Nephron progenitor cell (in vitro differentiated cells): ENCODE results near the gene ARHGEF1.

ENCODE experiments used
- DNase-seq: peaks from one replicate; pipeline ENCODE4 v3.0.0; 2021
- H3K27ac Mint-ChIP-seq: 2 replicates; pipeline ENCODE4 v1.8.0; 2021; ENCODE audit warnings: mild to moderate bottlenecking, moderate library complexity, mixed read lengths
- H3K27me3 Mint-ChIP-seq: 2 replicates; pipeline ENCODE4 v1.8.0; 2021; ENCODE audit warnings: mild to moderate bottlenecking, low read depth, mixed read lengths; ENCODE audit not compliant: poor library complexity
- H3K36me3 Mint-ChIP-seq: 2 replicates; pipeline ENCODE4 v1.8.0; 2021; ENCODE audit warnings: low read depth, mixed read lengths
- H3K4me1 Mint-ChIP-seq: 2 replicates; pipeline ENCODE4 v1.8.0; 2021; ENCODE audit warnings: mixed read lengths
- H3K4me3 Mint-ChIP-seq: 2 replicates; pipeline ENCODE4 v1.8.0; 2021; ENCODE audit warnings: mild to moderate bottlenecking, moderate library complexity, mixed read lengths
- H3K9me3 Mint-ChIP-seq: 2 replicates; pipeline ENCODE4 v1.8.0; 2021; ENCODE audit warnings: mild to moderate bottlenecking, moderate library complexity, mixed read lengths
- TF ChIP-seq, protein P1 (sequence below): fragments of 200-600 bp; sonication (generic); IDR thresholded peaks from 2 replicates; pipeline ENCODE4 v1.5.0; 2021; ENCODE audit warnings: antibody characterized with exemption

Gene ARHGEF1

DNA sequence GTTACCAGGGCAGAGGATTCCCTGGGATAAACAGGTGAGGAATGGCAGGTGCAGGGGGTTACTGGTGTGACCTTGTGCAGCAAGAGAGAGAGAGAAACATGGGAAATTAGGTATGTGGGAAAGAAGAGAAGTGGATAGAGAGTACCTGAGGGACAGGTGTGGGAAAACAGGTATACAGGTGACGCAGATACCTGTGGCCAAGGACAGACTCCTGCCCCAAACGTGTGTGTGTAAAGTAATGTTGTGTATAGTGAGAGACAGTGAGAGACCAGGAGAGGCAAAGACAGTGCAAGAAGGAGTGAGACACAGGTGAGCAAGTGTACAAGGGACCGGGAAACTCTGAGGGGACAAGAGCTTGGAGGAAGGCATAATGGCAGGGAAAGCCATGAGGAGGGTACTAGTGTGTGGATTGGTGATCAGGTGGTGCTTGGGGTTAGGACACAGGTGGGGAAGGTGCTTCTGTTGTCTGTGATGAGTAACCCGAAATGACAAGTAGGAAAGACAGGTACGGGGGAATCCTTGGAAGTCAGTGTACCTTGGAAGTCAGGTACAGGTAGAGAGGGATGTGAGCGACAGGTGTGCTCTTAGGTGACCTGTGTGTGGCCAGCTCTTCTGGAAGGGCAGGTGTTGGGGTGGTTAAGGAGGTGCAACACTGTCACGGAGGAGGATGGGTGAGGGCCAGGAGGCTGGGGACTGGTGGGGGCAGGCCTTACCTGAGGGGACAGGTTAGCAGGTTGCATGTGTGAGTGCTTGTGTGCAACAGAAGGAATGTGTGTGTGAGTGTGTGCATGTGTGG, 42.4 kb downstream of the ARHGEF1 start:
- TF ChIP-seq, protein P1, sequence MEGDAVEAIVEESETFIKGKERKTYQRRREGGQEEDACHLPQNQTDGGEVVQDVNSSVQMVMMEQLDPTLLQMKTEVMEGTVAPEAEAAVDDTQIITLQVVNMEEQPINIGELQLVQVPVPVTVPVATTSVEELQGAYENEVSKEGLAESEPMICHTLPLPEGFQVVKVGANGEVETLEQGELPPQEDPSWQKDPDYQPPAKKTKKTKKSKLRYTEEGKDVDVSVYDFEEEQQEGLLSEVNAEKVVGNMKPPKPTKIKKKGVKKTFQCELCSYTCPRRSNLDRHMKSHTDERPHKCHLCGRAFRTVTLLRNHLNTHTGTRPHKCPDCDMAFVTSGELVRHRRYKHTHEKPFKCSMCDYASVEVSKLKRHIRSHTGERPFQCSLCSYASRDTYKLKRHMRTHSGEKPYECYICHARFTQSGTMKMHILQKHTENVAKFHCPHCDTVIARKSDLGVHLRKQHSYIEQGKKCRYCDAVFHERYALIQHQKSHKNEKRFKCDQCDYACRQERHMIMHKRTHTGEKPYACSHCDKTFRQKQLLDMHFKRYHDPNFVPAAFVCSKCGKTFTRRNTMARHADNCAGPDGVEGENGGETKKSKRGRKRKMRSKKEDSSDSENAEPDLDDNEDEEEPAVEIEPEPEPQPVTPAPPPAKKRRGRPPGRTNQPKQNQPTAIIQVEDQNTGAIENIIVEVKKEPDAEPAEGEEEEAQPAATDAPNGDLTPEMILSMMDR = no peak
- Mint-ChIP-seq H3K4me3 (no peak overlapping the region), H3K36me3 (no peaks in the 10 kb centered on the region), H3K4me1 (peaks cover 35% of the 10 kb centered on the region), H3K27me3 (no peaks in the 10 kb centered on the region), H3K9me3 (no peaks in the 10 kb centered on the region), H3K27ac (no peak overlapping the region)
- DNase-seq = no peak

DNA sequence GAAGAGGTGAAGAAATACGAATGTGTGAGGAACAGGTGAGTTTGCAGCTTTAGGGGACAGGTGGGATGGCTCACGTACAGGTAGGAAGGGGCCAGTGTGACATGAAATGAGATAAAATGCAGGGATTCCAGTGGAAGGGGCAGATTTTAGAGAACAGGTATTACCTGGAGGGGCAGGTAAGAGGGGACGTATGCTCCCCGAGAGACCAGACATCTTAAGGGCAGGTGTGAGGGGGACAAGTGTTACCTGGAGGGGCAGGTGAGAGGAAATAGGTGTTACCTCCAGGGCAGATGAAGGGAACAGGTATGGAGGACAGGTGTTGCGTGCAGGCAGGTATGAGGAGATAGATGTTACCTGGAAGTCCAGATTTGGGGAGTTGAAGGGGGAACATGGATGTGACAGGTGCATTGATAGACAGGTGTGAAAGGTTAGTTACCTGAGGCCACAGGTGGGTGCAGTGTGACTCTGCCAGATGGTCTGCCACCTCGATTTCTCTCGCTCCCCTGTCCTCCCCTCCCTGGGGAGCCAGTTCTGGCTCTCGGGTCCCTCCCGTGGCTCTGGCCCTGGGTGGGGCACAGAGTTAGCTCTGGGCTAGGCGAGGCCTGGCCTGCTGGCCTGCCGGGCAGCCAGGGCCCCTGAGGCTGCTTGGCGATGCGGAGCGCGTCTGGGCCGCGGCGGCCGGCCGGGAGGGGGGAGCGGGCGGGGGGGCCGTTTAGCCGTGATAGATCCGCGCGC, 43.2 kb downstream of the ARHGEF1 start:
- no peak for DNase-seq
- no peaks in the 10 kb centered on the region for H3K36me3 Mint-ChIP-seq
- no peaks in the 10 kb centered on the region for H3K9me3 Mint-ChIP-seq
- no peak overlapping the region for H3K27ac Mint-ChIP-seq
- no peak overlapping the region for H3K4me3 Mint-ChIP-seq
- peaks cover 41% of the 10 kb centered on the region for H3K4me1 Mint-ChIP-seq
- no peaks in the 10 kb centered on the region for H3K27me3 Mint-ChIP-seq
- TF ChIP-seq, protein P1 = no peak

DNA sequence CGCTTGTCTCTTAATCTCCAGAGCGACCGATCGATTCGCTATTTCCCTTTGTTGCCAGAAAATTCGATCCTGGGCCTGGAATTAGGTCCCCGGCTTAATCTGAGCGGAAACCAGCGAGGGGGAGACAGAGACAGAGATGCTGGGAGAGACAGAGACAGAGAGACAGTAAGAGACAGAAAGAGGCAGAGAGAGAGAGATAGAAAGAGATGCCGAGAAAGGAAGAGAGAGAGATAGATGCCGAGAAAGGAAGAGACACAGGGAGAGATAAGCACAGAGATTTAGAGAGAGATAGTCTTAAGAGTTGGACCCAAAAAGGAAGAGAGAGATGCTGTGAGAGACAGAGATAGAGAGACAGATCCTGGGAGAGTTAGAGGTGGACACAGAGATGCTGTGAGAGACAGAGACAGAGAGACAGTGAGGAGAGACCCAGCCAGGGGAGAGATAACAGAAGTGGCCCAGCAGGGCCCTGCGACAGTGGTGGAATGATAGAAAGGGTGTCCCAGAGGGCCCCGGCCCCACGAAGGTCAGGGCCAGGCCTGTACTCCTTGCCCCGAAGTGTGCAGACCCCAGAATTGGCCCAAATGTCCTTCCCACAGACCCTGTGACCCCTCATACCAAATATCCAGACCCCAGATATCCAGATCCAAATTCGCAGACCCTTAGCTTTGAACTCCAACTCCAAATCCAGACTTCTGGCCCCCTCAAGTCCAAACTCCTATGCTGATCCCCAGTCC, 43.9 kb downstream of the ARHGEF1 start:
- Mint-ChIP-seq H3K4me1 (peaks cover 39% of the 10 kb centered on the region), H3K27me3 (no peaks in the 10 kb centered on the region), H3K4me3 (no peak overlapping the region), H3K27ac (no peak overlapping the region), H3K9me3 (no peaks in the 10 kb centered on the region), H3K36me3 (no peaks in the 10 kb centered on the region)
- DNase-seq = no peak
- TF ChIP-seq, protein P1 = no peak

DNA sequence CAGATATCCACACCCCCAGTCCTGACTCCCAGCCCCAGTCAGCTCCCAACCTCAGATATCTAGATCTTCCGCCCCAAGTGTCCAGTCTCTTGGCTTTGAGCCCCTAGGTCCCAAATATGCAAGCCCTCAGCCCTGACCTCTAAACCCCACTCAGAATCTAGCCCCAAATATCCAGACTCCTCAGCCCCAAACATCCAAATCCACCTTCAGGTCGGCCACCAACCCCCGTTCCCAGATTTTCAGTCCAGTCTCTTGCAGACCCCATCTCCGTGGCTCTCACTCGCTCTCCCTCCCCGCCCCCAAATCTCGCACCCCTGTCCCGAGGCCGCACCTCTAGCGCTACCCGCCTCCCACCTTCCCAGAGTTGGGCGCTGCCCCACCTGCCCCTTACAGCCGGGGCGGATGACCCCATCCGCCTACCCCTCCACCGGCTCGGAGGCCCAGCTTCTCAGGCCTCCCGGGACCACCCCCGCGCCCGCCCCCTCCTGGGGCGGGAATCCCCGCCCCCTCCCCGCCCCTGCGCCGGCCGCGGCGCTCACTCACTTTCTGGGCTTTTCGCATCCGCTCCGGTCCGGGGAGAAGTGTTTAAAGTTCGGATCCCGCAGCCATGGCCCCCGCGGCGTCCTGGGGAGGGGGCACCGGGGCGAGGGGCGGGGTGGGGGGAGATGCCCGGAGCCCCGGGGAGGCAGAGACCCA, 44.7 kb downstream of the ARHGEF1 start:
- DNase-seq = peak; percentile 61
- Mint-ChIP-seq H3K9me3 (no peaks in the 10 kb centered on the region), H3K27ac (no peak overlapping the region), H3K27me3 (no peaks in the 10 kb centered on the region), H3K36me3 (no peaks in the 10 kb centered on the region), H3K4me1 (peaks cover 36% of the 10 kb centered on the region), H3K4me3 (peak overlapping the region; percentile 84)
- TF ChIP-seq, protein P1 = no peak

DNA sequence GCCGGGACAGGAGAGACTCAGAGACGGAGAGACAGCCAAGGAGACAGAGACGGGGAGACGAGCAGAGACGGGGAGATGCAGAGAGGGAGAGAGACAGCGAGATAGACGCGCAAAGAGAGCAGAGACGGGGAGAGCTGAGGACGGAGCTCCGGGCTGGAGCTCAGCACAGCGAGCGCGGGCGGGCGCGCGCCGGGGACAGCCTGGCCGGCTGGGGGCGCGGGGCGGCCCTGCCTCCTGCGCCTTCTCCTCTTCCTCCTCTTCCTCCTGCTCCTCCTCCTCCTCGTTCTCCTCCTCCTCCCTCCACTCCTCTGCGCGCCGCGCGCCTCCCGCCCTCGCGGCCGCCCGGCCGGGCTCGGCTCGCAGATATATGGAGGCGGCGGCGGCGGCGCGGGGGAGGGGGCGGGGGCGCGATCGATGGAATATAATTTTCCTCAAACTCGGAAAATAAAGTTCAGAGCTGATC, 45.3 kb downstream of the ARHGEF1 start, which contains the start of gene ERFL:
Gene ERFL, minus strand, starts transcription at position 229 of the 463 bp plus-strand sequence. CDS start 15,530 bp downstream, outside the sequence.
- TF ChIP-seq, protein P1 = no peak
- Mint-ChIP-seq H3K27me3 (no peaks in the 10 kb centered on the region), H3K27ac (no peak within 1 kb of the TSS), H3K4me1 (peaks cover 38% of the 10 kb centered on the region), H3K36me3 (no peaks in the 10 kb centered on the region), H3K4me3 (peak within 1 kb of the TSS; percentile 84), H3K9me3 (no peaks in the 10 kb centered on the region)
- peak; percentile 51 for DNase-seq
